ENCODE data around the gene LDAH.
"Not testable (repeated sequence)": the region's sequence is repeated elsewhere in the genome, so short reads cannot be mapped to it uniquely, and the experiment has no call there.

LDAH gene

DNA sequence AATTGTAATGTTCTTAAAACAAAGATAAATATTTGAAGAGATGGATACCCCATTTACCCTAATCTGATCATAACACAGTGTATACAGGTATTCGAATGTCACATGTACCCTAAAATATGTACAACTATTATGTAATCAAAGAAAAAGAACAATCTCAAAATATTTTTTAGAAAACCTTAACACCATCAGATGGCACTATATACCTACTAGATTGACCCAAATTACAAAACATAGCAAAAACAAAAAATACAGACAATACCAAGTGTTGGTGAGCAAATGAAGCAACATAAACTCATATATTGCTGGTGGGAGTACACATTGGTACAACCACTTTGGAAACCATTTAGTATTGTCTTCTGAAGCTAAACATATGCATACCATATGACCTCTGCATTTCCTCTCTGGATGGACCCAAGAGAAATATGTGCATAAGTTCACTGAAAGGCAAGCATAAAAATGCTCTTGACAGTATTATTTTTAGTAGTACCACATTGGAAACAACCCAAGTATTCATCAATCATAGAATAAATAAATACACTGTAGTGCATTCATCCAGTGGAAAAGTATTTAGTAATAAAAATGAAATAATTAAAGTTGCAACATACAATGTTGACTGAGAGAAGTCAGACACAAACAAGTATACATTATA lies 100.2 kb downstream of the LDAH start:
- DNase-seq (ENCODE audit: low spot score): no peak

DNA sequence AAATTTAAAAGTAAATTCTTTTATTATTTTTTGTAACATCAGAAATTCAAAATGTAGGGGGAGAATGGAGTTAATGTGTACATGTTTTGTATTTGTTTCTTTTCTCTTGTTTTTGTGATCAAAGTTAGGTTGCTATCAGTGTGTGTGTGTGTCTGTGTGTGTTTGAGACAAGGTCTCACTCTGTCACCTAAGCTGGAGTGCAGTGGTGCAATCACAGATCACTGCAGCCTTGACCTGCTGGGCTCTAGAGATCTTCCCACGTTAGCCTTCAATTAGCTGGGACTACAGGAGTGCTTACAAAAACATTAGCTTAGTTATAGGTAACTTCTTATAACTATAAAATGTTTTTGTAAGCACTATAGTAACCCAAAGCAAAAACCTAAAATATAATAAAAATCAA lies 105.3 kb downstream of the LDAH start:
- no peak for DNase-seq (ENCODE audit: low spot score)

DNA sequence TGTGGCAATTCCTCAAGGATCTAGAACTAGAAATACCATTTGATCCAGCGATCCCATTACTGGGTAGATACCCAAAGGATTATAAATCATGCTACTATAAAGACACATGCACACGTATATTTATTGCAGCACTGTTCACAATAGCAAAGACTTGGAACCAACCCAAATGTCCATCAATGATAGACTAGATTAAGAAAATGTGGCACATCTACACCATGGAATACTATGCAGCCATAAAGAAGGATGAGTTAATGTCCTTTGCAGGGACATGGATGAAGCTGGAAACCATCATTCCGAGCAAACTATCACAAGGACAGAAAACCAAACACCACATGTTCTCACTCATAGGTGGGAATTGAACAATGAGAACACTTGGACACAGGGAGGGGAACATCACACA lies 106.7 kb downstream of the LDAH start:
- not testable (repeated sequence) for DNase-seq (ENCODE audit: low spot score)

DNA sequence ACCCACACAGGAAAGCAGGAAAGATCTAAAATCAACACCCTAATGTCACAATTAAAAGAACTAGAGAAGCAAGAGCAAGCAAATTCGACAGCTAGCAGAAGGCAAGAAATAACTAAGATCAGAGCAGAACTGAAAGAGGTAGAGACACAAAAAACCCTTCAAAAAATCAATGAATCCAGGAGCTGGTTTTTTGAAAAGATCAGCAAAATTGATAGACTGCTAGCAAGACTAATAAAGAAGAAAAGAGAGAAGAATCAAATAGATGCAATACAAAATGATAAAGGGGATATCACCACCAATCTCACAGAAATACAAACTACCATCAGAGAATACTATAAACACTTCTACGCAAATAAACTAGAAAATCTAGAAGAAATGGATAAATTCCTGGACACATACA lies 108.5 kb downstream of the LDAH start:
- not testable (repeated sequence) for DNase-seq (ENCODE audit: low spot score)

DNA sequence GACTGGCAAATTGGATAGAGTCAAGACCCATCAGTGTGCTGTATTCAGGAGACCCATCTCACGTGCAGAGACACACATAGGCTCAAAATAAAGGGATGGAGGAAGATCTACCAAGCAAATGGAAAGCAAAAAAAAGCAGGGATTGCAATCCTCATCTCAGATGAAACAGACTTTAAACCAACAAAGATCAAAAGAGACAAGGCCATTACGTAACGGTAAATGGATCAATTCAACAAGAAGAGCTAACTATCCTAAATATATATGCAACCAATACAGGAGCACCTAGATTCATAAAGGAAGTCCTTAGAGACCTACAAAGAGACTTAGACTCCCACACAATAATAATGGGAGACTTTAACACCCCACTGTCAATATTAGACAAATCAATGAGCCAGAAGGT lies 109.3 kb downstream of the LDAH start:
- not testable (repeated sequence) for DNase-seq (ENCODE audit: low spot score)

DNA sequence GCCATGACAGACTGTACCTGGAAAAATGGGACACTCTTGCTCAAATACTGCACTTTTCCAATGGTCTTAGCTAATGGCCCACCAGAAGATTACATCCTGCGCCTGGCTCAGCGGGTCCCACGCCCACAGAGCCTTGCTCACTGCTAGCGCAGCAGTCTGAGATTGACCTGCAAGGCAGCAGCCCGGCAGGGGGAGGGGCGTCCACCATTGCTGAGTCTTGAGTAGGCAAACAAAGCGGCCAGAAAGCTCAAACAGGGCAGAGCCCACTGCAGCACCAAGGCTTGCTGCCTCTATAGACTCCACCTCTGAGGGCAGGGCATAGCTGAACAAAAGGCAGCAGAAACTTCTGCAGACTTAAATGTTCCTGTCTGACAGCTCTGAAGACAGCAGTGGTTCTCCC lies 111.3 kb downstream of the LDAH start:
- not testable (repeated sequence) for DNase-seq (ENCODE audit: low spot score)

DNA sequence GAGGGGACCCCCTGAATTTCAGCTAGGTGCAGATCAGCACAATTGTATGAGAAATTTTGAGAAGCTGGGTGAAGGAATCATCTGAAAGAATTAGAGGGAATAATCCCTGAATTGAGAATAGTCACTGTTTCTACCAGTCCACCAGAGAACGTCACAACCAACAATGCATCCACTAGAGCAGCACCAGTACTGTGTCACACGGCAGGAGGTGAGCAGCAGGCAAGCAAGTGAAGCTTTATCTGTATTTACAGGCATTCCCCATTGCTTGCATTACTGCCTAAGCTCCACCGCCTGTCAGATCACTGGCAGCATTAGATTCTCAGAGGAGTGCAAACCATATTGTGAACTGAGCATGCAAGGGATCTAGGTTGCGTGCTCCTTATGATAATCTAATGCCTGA lies 115.3 kb downstream of the LDAH start:
- DNase-seq (ENCODE audit: low spot score): no peak

DNA sequence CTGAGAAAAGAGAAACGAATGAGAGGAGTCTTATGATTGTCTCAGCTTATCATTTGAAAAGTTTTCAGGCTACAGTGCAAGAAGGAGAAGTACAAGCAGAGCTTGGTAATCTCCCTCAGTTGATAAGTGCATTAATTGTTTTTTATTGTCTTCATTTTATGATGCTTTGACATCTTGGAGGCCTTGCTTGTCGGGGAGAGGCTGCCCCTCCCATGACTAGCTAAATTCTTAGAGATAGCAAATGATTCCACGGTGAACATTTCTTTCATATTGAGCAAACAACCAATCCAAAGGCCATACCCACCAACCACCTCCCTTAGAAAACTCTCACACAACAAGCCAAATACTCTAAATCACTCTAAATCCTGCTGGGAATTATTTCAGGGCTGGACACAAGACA lies 116.1 kb downstream of the LDAH start:
- DNase-seq (ENCODE audit: low spot score): no peak

DNA sequence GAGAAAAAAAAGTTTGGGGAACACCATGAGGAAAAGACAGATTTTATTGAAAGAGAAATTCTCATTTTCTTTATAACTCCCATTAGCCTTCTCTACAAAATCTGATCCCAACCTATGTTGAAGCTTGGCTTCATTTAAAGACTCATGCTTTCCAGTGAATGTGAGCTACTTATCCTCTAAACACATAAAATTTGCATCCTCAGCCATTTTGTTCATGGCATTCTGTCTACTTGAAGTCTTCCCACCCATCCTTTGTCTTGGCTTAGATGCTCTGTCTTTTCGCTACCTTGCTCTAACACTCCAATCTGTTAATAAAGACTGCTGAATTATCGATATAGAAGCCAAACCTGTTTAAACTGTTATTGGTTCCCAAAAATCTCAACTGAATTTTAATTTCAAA lies 116.7 kb downstream of the LDAH start:
- DNase-seq (ENCODE audit: low spot score): no peak

DNA sequence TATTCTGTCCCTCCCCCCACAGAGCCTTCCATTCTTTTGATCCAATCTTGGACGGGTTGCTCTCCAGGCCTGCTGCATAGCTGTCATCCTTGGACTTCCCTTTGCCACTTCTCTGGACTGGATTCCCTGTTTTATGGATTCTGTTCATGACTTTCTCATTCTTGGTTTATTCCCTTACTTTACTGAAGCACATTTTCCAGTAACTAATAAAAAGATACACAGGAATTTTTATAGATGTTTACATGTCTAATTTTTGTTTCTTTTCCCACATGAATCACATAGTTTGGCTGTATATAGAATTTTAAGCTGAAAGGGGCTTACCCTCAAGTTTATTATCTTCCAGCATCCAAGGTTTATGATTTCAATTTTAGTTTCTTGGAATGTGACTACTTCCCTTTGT lies 118.0 kb downstream of the LDAH start:
- no peak for DNase-seq (ENCODE audit: low spot score)

DNA sequence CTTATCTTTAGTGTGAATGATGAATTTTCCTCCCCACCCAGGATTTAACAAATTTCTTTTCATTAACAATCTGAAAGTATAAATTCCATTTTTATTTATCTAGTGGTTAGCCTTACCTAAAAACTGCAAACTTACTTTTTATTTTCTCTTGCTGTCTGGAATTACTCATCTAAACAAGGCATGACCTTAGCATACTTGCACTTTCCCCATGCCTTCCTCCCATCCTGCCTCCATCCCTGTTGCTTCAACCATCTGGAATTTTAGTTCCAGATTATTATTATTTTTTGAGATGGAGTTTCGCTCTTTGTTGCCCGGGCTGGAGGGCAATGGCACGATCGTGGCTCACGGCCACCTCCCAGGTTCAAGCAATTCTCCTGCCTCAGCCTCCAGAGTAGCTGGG lies 120.3 kb downstream of the LDAH start:
- DNase-seq (ENCODE audit: low spot score): no peak

DNA sequence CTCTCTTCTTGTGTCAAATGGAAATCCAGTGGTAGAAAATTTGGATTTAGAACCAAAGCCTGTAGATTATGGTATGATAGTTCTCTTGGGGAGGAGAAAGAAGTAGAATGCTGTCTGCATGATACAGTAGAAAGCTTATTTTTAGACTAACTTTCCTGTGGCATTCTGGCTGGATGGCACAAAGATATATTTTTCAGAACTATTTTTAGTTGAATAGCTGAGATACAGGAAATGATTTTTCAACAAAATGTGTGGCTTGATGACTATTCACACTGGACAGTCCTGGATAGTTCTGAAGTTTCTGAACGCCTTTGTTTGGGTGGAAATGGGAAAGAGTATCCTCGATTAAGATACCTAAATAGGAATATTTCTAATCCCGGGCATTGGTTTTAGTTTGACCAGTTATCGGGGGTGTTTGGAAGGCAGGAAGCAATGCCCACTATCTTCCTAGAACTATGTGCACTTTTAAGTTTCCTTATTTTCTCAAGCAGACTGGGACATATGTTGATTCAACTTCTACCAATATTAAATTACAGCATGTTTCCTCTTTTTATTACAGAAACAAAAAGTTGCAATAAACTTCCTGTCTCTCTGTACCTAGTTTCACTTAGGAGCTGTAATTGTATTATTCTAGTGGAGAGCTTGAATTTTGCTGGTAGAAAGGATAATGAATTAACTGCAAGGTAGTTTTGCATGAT lies 123.8 kb downstream of the LDAH start:
- no peak for DNase-seq (ENCODE audit: low spot score)

DNA sequence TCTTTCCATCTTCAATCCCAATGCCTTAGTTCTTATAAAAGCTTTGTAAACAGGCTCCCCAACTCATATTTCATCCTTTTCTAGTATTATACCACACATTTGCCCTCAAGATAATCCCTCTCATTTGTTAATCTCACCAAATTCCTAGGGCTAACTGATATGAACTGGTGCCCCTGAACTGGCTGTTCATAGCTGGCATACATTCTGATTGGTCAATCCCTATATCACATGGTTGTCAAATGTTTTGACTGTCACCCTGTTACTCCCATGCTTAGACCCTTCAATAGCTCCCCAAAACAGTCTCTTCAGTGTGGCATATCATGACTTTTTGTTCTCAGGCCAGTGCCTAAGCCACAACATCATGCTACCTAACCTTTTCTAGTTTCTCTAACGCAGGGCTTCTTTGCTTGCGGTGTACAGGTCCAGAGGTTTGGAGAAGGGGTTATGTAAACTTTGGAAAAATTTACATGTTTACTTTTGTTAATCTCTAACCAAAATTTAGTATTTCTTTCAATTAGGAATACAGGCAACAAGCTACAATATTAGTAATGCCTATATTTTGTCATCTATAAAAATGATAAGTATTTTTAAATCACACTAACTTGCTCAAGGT lies 125.5 kb downstream of the LDAH start:
- no peak for DNase-seq (ENCODE audit: low spot score)

DNA sequence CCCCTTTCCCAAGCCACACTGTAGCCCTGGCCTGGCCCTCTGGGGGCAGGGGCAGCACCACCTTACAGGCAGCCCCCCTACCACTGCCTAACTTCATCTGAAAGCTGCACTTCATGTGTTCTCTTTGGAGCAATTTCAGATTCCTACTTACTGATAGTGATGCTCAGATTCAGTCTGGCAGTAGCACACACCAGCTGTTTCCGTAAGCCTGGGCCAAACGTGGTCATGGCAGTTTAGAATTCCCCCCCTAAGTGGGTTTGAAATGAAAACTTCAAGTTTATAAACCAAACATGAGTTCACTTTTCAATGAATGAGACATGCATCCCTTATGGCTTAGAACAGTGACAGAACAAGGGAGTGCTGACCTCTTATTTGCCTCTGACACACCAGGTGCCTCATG lies 126.5 kb downstream of the LDAH start:
- DNase-seq (ENCODE audit: low spot score): no peak

DNA sequence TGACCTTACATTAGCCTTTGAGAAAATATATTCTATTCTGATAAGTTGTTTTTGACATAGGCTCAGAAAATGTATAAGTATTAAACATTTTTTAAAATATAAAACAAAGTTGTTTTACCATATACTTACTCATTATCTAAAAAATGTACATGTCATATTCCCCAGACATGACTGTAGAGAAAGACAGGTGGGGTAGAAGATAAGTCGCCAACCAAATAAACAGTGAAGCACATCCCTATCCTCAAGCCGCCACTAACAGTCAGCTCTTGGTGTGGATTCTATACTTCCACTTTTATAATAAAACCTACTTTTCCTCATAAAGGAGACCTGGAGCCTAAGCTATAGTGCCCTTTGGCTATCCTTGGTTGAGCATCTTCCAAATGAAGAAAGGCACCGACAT lies 129.6 kb downstream of the LDAH start:
- DNase-seq (ENCODE audit: low spot score): no peak

DNA sequence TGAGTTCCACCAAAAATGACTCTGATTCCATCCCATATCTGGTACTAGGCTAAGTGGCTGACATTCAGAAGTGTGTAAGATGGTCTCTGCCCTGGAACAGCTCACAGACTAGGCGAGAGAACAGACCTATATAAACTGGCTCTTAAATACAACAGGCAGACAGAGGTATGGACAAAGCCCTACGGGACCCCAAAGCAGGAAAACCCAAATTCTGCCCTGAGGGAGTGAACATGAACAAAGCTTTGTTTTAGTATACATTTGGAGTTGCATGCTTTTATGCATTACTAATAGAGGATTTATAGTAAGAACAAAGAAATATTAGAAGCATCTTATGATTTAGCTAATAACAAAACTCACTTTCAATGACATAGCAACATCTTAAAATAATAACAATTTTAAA lies 130.8 kb downstream of the LDAH start:
- DNase-seq (ENCODE audit: low spot score): no peak

DNA sequence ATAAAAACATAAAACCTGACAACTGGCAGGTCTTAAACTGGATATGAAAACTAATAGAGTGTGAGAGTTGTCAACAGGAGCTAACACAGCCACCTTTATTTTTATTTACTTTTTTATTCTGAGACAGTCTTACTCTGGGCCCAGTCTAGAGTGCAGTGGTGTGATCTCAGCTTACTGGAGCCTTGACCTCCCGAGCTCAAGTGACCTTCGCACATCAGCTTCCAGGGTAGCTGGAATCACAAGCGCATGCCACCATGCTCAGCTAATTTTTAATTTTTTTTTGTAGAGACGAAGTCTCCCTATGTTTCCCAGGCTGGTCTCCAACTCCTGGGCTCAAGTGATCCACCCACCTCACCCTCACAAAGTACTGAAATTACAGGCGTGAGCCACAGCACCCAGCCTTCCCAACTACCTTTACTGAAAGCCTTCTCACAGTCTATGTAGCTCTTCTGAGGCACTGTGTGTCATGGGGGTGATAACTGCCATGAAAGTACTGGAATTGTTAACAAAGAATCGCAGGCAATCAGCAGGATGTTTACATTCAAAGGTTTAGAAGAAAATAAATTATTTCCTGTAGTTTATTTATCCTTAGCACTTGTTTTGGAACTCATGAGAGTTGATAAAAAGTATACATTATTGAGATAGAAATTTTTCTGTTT lies 131.7 kb downstream of the LDAH start:
- no peak for DNase-seq (ENCODE audit: low spot score)

DNA sequence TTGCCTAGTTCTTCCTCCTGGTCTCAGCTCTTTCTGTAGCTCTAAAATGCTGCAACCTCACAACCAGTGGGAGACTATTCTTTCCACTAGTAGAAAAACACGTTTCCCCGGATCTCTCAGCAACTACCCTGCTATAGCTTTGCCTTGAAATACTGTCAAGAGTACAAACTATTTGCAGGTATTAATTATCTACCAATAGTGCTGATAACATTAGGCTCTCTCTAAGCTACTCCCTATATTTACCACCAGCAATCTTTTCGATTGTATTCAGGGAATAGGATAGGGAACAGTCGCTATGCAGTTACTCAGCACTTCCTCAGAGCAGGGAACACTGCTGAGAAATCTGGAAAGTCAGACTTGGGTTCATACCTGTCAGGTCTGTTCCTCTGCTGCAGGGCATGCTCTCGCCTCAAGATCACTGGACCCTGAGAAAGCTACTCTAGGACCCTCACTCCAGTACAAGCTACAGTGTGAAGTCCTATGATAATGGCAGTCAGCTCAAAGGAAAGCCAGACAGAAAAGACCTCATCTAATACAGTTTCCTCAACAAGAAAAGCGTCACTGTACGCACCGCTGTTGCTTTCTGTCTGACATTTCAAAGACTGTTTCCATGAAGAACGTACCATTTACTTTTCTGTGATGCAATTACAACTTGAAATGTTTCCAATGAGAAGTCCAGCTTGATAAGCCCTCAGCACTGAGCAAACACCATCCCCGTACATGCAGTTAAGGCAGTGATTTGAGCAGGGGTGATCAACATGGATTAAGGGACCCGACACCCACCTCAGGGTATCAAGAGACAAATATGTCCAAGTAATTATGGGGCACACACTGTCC lies 133.3 kb downstream of the LDAH start:
- no peak for DNase-seq (ENCODE audit: low spot score)

DNA sequence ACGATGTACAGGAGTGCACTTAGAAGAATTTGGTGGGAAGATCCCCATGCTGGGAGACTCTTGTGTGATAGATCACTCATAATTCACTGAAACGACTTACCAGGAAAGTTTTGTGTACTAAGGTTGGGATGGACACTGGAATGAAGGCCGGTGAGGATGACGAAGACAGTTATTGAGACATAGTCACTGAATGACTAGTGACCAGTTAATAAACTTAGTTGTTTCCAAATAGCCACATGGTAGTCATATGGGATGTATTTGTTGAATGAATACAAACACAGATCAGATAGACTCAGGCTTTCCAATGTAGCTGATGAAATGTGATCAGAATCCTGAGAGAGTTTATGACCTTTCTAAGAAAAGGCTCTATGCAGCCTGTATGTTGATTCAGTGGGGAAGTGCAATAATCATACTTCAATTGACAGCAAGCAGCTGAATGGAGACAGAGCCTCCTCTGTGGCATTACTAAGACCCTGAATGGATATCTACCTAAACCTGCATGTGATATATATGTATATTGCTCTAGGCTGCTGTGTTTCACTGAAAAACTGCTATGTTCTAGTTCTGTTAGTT lies 135.6 kb downstream of the LDAH start:
- DNase-seq (ENCODE audit: low spot score): no peak

DNA sequence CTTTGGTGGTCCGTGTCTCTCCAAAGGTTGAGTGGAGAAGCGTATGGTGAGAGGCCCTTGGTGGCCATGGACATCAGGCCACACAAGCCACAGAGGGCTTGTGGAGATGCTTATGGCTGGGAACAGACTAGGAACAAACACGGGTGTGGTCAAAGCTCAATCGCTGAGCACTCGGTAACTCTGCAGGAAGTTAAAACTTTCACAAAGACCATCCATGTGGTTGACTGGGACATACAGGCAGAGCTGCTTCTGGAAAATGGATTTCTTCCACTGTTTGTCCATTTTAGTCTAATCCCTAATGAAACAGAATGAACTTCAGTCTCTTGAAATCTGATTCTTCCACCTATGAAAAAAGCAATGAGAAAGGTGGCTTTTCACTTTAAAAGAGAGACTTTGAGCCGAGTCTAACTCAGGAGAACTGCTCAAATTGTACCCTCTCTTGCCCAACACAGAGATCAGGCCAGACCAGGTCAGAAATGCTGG lies 138.3 kb downstream of the LDAH start:
- no peak for DNase-seq (ENCODE audit: low spot score)

DNA sequence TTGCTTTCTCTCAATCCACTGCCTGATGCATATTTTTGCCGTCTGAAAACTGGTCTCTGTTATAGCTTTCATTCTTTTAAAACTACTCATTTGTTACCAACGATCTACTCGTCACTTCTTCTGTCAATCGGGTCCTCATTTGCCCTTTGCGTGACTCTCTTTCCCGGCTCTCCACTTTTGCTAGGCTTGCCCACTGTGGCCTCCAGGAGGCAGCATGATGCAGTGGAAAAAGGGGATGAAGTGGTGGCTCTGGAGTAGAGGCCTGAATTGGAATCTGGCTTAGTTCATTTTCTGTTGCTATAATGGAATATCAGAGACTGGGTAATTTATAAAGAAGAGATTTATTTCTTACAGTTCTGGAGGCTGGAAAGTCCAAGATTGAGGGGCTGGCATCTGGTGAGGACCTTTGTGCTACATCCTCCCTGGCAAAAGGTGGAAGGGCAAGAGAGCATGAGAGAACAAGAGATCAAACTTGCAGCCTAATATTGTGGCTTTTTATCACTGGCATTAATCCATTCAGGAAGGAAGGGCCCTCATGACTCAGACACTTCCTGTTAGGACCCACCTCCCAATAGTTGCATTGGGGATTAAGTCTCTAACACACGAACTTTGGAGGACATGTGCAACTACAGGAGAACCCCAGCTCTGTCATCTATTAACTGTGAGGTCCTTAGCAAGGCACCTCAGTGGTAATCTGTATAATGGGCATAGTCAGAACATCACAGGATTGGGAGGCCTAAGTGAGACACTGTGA lies 140.6 kb downstream of the LDAH start:
- DNase-seq (ENCODE audit: low spot score): no peak
